ENCODE data around the gene ZNF436. TPM values are rescaled to one million over a fixed set of nuclear protein-coding genes. Genes with fewer than 3 reads are reported as not detected.
A peak's percentile ranks its signal among the peaks of the same experiment; 100 is the strongest.

ZNF436 gene
- total and polyA plus RNA-seq, 2 of the 13 experiments (the other 11 are each of a cell fraction or from before 2014, with no cell fraction given) = 4.3 to 9.9 TPM

- FAIRE-seq = peak; percentile 62
- in situ Hi-C loops (cut with HindIII; ENCODE audit: extremely low pct_ligation_motif_present, low pct_unique_long_range_greater_than_20kb) = loop anchor here (10.0 kb wide), 1 partner anchor 190 kb away; the partner anchor contains the start of gene E2F2
- ATAC-seq = peak; percentile 97
- H2AFZ ChIP-seq (ENCODE audit: low read length) = peak within 1 kb of the TSS; percentile 74
- no peaks in the 10 kb centered on the region for H3K9me3 ChIP-seq (ENCODE audit: low read length)
- peaks cover 31% of the 10 kb centered on the region for H3K4me1 ChIP-seq (ENCODE audit: insufficient read depth, low read length)
- DNase-seq (ENCODE audit: low spot score) = peak; percentile 99
- peaks cover 45% of the 10 kb centered on the region for H3K79me2 ChIP-seq (ENCODE audit: insufficient read depth, low read length)
- H3K36me3 ChIP-seq (replicated peaks in 1 of 2; ENCODE audit: control insufficient read depth in 1 of 2, insufficient read depth in 2 of 2, low read length in 2 of 2) = no peaks in the 10 kb centered on the region
- H4K20me1 ChIP-seq (ENCODE audit: insufficient read depth, low read length) = peaks cover 42% of the 10 kb centered on the region
- H3K27me3 ChIP-seq (ENCODE audit: control insufficient read depth in 1 of 2, insufficient read depth in 2 of 2, low read length in 2 of 2) = no peaks in the 10 kb centered on the region; a peak in 2 of 5 replicates
- BruUV-seq (replicated peaks) = no TSS peak
- 2% methylated on average over 31 of the region's 87 CpGs for WGBS (ENCODE audit: low lambda C conversion rate)
- H3K4me3 ChIP-seq (replicated peaks in 1 of 3; ENCODE audit: insufficient read depth in 1 of 3, low read depth in 2 of 3, low read length in 3 of 3) = peak within 1 kb of the TSS; percentile 81 to 83 (median 83)
- ChIA-PET POLR2A (interaction anchor here (0.7 to 3.6 kb wide), 33 partner anchors 9 to 481 kb away, joined by 3 to 130 read pairs (median 4); partner anchors contain the start of genes ASAP3, E2F2, HMGCL and KDM1A), CTCF (ENCODE audit: low intra/inter-chr PET ratio, low total read pairs) (no interaction called here)
- H3K4me2 ChIP-seq (ENCODE audit: low read depth, low read length) = peak within 1 kb of the TSS; percentile 93
- peak within 1 kb of the TSS; percentile 95 for H3K9ac ChIP-seq (ENCODE audit: insufficient read depth, low read depth, low read length)
- H3K27ac ChIP-seq (ENCODE audit: extremely low read length, insufficient read depth, low read length) = peak within 1 kb of the TSS; percentile 94
- intact Hi-C loops (cut with micrococcal nuclease; ENCODE audit: unreplicated experiment) = loop anchor here (2.0 kb wide), 1 partner anchor 24 kb away; the partner anchor contains the start of gene ZNF436
- TF ChIP-seq ZNF317 (CRISPR knock-in tag; IDR thresholded peaks at IDR 0.05) (peak; percentile 61), RBM22 (optimal IDR thresholded peaks at IDR 0.05; ENCODE audit: low read length) (no peak), ZNF142 (CRISPR knock-in tag; IDR thresholded peaks at IDR 0.05) (no peak), ETV5 (CRISPR knock-in tag; IDR thresholded peaks at IDR 0.05; ENCODE audit: borderline replicate concordance) (peak; percentile 63; the same call in 1 of the 2 replicates), POLR2AphosphoS2 (IDR thresholded peaks at IDR 0.05; ENCODE audit: low read depth, low read length) (no peak), TMF1 (CRISPR knock-in tag; IDR thresholded peaks at IDR 0.05; ENCODE audit: low read depth) (peak; percentile 86), EED (CRISPR knock-in tag; IDR thresholded peaks at IDR 0.05) (no peak), ZNF543 (CRISPR knock-in tag; IDR thresholded peaks at IDR 0.05) (peak; percentile 88), AGO1 (IDR thresholded peaks at IDR 0.05; ENCODE audit: low read depth, low read length, poor library complexity, severe bottlenecking) (no peak), GMEB2 (CRISPR knock-in tag; IDR thresholded peaks at IDR 0.05; ENCODE audit: low read depth) (no peak), ZBTB20 (CRISPR knock-in tag; IDR thresholded peaks at IDR 0.05; ENCODE audit: borderline replicate concordance, low read depth) (no peak), ZNF577 (CRISPR knock-in tag; IDR thresholded peaks at IDR 0.05; ENCODE audit: borderline replicate concordance, low read depth) (no peak), CC2D1A (CRISPR knock-in tag; IDR thresholded peaks at IDR 0.05) (no peak), XBP1 (CRISPR knock-in tag; IDR thresholded peaks at IDR 0.05) (no peak), MLLT10 (CRISPR knock-in tag; IDR thresholded peaks at IDR 0.05) (no peak)
Observed at GRCh38 chr1:23344111-23344986, 25.3 kb downstream of the ZNF436 start, which contains the start of gene HNRNPR. Gene HNRNPR, minus strand, starts transcription at chr1:23344284. Its CDS starts 3,276 bp downstream, at chr1:23341008.

Data from HepG2 (cell line).